Loucy (cell line): ENCODE measurements around the gene KCNJ6.

Experiments
- H2AFZ ChIP-seq: fragments of 200-600 bp; sonication (generic); 2 replicates; pipeline ENCODE4 v1.6.0; 2016; ENCODE audit warnings: antibody characterized with exemption, mild to moderate bottlenecking, low read length, moderate library complexity
- H3F3A ChIP-seq: fragments of 200-600 bp; 2 replicates; pipeline ENCODE4 v1.6.0; 2016; ENCODE audit warnings: antibody characterized with exemption, low read depth, mild to moderate bottlenecking
- H3K27me3 ChIP-seq: fragments of 200-600 bp; sonication (generic); 2 replicates; pipeline ENCODE4 v1.6.1; 2014; ENCODE audit warnings: low read length, mild to moderate bottlenecking; ENCODE audit not compliant: insufficient read depth, poor library complexity, severe bottlenecking
- H3K36me3 ChIP-seq: fragments of 200-600 bp; sonication (generic); 2 replicates; pipeline ENCODE4 v1.6.1; 2016; ENCODE audit warnings: low read length; ENCODE audit not compliant: insufficient read depth
- H3K4me1 ChIP-seq: fragments of 200-600 bp; sonication (generic); 2 replicates; pipeline ENCODE4 v1.5.1; 2014; ENCODE audit warnings: low read length, mild to moderate bottlenecking; ENCODE audit not compliant: insufficient read depth, poor library complexity, severe bottlenecking
- H3K4me2 ChIP-seq: fragments of 200-600 bp; sonication (generic); 2 replicates; pipeline ENCODE4 v1.6.0; 2014; ENCODE audit warnings: antibody characterized with exemption, low read length, low read depth, mild to moderate bottlenecking; ENCODE audit not compliant: poor library complexity, severe bottlenecking
- H3K4me3 ChIP-seq: fragments of 200-600 bp; sonication (generic); 2 replicates; pipeline ENCODE4 v1.5.1; 2014; ENCODE audit warnings: low read length, mild to moderate bottlenecking, mixed read lengths; ENCODE audit not compliant: poor library complexity, severe bottlenecking
- H3K79me2 ChIP-seq: fragments of 200-600 bp; sonication (generic); 2 replicates; pipeline ENCODE4 v1.6.1; 2014; ENCODE audit warnings: low read length; ENCODE audit not compliant: insufficient read depth
- H3K9ac ChIP-seq: fragments of 200-600 bp; sonication (generic); 2 replicates; pipeline ENCODE4 v1.6.0; 2014; ENCODE audit warnings: mild to moderate bottlenecking, low read depth, low read length, moderate library complexity; ENCODE audit not compliant: poor library complexity, severe bottlenecking
- H3K9me2 ChIP-seq: fragments of 200-600 bp; sonication (generic); replicated peaks from 2 replicates; pipeline ENCODE4 v1.6.1; 2016; ENCODE audit warnings: low read depth, low read length, mixed read lengths
- H3K9me3 ChIP-seq: fragments of 200-600 bp; sonication (generic); 2 replicates; pipeline ENCODE4 v1.6.1; 2014; ENCODE audit warnings: mild to moderate bottlenecking, antibody characterized with exemption, low read length, low read depth; ENCODE audit not compliant: insufficient read depth
- H4K20me1 ChIP-seq: fragments of 200-600 bp; sonication (generic); 2 replicates; pipeline ENCODE4 v1.6.0; 2014; ENCODE audit warnings: antibody characterized with exemption, low read length, mild to moderate bottlenecking; ENCODE audit not compliant: insufficient read depth, poor library complexity, severe bottlenecking
- EZH2phosphoT487 ChIP-seq: fragments of 200-600 bp; IDR thresholded peaks from 2 replicates; pipeline ENCODE4 v1.6.1; 2018; ENCODE audit warnings: antibody characterized with exemption, mild to moderate bottlenecking, moderate library complexity, borderline replicate concordance
- TF ChIP-seq, protein P1 (sequence below): fragments of 200-600 bp; sonication (generic); conservative IDR thresholded peaks from 2 replicates; pipeline ENCODE4 v1.5.1; 2014; ENCODE audit warnings: mild to moderate bottlenecking, antibody characterized with exemption, low read length

Gene KCNJ6

DNA sequence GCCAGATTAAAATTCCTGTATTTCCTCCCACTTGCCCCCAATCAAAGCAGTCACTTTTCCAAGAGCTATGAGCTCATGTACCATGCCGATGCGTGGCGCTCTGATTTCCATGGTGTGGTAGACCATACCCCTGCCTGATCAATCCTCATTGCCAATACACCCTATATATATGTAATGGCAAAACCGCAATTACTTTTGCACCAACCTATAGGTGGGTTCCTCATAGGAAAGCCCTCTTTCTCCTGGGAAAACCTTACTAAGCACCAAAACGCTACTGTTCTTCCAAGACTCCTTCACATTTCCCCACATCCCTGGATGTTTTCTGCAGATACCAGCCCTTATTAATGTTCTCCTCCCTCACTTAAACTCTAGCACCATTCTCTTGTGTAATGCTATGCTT lies 11.0 kb downstream of the KCNJ6 start:
- no peak overlapping the region for H3K9ac ChIP-seq
- no peaks in the 10 kb centered on the region for H3K27me3 ChIP-seq
- H3K4me1 ChIP-seq: no peaks in the 10 kb centered on the region
- no peaks in the 10 kb centered on the region for H3F3A ChIP-seq
- H3K9me3 ChIP-seq: no peaks in the 10 kb centered on the region
- H3K4me3 ChIP-seq: no peak overlapping the region
- TF ChIP-seq, protein P1, sequence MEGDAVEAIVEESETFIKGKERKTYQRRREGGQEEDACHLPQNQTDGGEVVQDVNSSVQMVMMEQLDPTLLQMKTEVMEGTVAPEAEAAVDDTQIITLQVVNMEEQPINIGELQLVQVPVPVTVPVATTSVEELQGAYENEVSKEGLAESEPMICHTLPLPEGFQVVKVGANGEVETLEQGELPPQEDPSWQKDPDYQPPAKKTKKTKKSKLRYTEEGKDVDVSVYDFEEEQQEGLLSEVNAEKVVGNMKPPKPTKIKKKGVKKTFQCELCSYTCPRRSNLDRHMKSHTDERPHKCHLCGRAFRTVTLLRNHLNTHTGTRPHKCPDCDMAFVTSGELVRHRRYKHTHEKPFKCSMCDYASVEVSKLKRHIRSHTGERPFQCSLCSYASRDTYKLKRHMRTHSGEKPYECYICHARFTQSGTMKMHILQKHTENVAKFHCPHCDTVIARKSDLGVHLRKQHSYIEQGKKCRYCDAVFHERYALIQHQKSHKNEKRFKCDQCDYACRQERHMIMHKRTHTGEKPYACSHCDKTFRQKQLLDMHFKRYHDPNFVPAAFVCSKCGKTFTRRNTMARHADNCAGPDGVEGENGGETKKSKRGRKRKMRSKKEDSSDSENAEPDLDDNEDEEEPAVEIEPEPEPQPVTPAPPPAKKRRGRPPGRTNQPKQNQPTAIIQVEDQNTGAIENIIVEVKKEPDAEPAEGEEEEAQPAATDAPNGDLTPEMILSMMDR: no peak
- TF ChIP-seq EZH2phosphoT487: no peak
- no peaks in the 10 kb centered on the region for H3K36me3 ChIP-seq
- H3K9me2 ChIP-seq: no peaks in the 10 kb centered on the region
- no peak overlapping the region for H2AFZ ChIP-seq
- H4K20me1 ChIP-seq: no peaks in the 10 kb centered on the region
- H3K4me2 ChIP-seq: no peak overlapping the region
- no peaks in the 10 kb centered on the region for H3K79me2 ChIP-seq

DNA sequence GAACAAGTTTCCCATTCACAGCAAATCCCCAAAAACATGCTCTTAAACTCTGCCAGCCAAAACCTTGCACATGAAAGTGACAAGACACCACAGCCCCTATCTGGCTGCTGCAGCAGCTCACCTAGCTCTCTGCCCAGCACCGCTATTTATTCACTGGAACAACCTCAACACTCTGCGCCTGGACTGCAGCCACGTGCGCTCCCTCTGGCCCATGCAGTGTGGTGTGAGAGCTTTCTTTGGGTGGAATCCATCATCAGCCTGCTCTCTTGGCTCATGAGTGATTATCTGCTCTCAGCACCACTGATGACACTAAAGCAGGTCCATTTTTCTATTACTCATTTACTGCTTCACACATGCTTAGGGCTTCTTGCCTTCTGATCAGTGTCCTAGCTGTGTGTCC lies 11.4 kb downstream of the KCNJ6 start:
- Histone ChIP-seq H4K20me1 (no peaks in the 10 kb centered on the region), H3K4me1 (no peaks in the 10 kb centered on the region), H3K4me3 (no peak overlapping the region), H3F3A (no peaks in the 10 kb centered on the region), H3K9me2 (no peaks in the 10 kb centered on the region), H3K9ac (no peak overlapping the region), H2AFZ (no peak overlapping the region), H3K79me2 (no peaks in the 10 kb centered on the region), H3K9me3 (no peaks in the 10 kb centered on the region), H3K27me3 (no peaks in the 10 kb centered on the region), H3K4me2 (no peak overlapping the region), H3K36me3 (no peaks in the 10 kb centered on the region)
- no peak for TF ChIP-seq EZH2phosphoT487
- TF ChIP-seq, protein P1: no peak

DNA sequence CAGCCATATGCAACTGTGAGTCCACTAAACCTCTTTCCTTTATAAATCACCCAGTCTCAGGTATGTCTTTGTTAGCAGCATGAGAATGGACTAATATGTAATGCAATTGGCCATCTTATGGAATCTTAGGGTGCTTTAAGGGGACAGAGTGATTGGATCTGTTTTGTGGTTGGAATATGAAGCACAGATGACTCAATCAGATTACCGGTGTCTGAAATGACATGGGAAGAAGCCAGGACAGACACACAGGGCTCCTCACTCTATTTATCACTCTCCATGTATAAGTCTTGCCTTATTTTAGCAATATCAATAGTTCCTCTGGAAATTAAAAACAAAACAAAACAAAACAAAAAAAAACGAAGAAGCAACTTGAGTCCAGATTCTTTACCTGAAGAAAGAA lies 12.9 kb downstream of the KCNJ6 start:
- no peak for TF ChIP-seq EZH2phosphoT487
- TF ChIP-seq, protein P1: no peak
- no peak overlapping the region for H3K9ac ChIP-seq

More for the DNA sequence above, 12.9 kb downstream of the KCNJ6 start:
- Histone ChIP-seq H3K4me2 (no peak overlapping the region), H3K27me3 (no peaks in the 10 kb centered on the region), H4K20me1 (no peaks in the 10 kb centered on the region), H3F3A (no peaks in the 10 kb centered on the region), H3K4me3 (no peak overlapping the region), H3K36me3 (no peaks in the 10 kb centered on the region), H2AFZ (no peak overlapping the region), H3K9me3 (no peaks in the 10 kb centered on the region), H3K4me1 (no peaks in the 10 kb centered on the region), H3K79me2 (no peaks in the 10 kb centered on the region), H3K9me2 (no peaks in the 10 kb centered on the region)
